GM19328 (cell line): ENCODE measurements around the gene GAB3.

ENCODE experiments used
- ATAC-seq: cut with Tn5 transposase; IDR thresholded peaks from one replicate; pipeline ENCODE4 v1.9.1; 2021; ENCODE audit warnings: mild to moderate bottlenecking, moderate library complexity; ENCODE audit not compliant: unreplicated experiment

Gene GAB3

GRCh38 chrX:154750301-154751202, at the start of gene GAB3:
GAB3 (minus strand) TSS chrX:154751077; CDS start chrX:154751025, 52 bp downstream.
- ATAC-seq, result no peak

DNA sequence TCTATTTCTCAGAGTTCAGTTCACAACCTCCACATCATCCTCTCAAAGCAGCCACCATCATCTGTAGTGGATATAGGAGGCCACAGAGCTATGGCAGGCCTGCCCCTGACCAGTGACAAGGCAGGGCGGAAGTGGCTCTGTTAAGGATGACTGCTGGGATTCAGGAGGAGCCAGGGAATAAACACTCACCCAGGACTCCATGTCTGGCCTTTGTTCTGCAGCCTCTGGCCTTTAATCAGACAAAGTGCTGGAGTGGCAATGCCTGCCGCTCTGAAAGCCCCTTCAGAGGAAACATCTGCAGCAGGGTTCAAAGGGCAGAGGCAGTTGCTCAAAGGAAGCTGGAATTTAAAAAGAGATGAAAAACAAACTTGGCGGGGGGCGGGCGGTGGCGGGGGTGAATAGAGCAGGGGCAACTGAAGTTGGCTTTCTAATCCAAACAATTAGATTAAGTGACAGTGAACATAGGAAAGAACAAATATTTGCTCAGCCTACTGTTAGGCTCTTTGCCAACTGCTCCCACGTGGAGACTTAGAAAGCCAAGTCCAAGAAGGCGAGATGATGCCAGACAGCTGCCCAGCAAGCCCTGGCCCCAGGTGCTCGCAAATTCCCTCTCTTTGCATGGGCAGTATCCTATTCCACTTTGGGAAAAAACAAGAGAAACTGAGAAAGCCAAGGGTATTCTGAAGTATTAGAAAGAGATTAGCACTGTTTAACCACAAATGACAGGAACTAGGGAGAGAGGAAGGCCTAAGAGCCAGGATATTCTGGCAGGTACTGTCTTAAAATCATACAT, 48.9 kb upstream of the GAB3 start:
- no peak for ATAC-seq

DNA sequence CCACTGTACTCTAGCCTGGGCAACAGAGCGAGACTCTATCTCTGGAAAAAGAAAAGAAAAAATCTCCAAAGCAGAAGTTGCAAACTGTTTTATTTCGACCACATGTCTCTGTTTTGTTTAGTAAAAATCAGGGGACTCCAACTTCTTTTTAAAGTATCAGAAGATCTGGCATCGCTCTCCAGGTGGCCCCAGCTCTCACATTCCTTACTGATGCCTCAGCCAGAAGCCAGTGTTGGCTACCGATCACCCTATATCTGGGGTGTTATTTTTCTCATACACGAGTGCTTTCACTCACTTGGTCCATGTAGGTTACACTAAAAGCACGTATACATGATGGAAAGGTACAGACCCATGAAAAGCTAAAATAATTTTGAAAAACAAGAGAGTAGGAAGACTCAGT, 46.1 kb upstream of the GAB3 start:
- ATAC-seq, result no peak

GRCh38 chrX:154795016-154795415, 44.1 kb upstream of the GAB3 start:
- ATAC-seq, result no peak

DNA sequence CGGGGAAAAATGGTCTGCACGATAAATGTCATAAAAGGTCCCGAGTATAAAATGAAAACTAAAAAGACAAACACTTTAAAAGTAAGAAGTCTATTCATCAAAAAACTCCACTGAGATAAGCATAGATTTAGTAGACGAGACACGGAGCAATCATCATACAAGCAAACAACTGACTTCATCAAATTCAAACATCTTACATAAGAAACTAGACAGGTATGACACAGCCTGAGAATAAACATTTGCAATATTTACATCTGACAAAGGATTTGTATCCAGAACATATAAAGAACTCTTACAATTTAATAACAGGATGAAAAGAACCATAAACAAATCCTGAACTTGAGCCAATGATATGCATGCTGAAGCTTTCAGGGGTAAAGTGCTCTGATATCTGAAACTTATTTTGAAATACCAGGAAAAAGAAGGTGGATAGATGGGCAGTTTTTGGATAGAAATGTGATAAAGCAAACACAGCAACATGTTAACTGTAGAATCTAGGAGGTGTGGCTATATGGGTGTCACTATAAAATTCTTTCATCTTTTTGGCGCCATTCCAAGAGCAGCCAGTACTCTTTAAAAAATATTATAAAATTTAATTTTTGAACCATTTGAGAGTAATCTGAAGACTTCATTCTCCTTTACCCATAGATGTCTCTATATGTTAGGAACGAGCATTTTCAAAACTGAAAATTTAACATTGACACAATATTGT, 42.4 kb upstream of the GAB3 start:
- ATAC-seq, result no peak

- ATAC-seq, result no peak
Observed at GRCh38 chrX:154791939-154792338, 41.1 kb upstream of the GAB3 start.

GRCh38 chrX:154791467-154791866, 40.6 kb upstream of the GAB3 start:
- ATAC-seq, result no peak

DNA sequence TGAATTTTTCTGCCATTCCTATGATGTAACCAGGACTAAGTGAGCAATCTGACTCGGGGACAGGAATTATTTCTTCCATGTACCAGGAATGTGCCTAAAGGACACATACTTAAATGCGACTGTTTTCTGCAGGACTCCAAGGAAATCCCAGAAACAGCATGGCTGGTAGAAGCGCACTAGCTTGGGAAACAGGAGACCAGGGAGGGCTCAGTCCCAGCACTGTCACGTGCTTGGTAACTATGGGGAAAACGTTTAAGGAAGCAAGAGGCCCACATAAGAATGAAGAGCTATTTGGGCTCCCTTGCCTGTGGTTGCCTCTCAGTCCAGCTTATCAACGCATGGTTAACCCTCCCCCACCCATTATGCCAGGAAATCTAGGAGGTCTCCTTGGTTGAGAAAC, 34.8 kb upstream of the GAB3 start:
- ATAC-seq, result no peak

- no peak for ATAC-seq
Observed at GRCh38 chrX:154784149-154784995, 33.5 kb upstream of the GAB3 start.

- no peak for ATAC-seq
Observed at GRCh38 chrX:154780968-154781367, 30.1 kb upstream of the GAB3 start.

DNA sequence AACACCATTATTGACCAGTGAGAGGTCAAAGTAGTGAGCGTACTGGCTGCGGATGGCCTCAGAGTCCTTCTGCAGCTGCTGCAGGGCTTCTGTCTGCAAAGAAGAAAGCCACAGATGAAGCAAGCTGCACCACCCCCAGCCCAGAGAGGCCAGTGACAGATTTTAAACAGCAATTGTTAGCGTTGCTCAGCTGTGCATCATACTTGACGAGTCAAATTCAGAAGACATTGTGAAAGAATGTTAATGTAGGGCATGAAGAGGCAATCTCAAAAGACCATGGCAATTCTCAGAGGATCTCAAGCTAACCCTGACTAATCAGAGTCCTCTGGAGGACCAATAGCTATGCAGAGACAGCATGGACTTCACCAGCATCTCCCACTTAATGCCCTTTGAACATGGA, 28.4 kb upstream of the GAB3 start:
- ATAC-seq, result no peak

GRCh38 chrX:154776753-154777152, 25.9 kb upstream of the GAB3 start:
- ATAC-seq, result no peak

GRCh38 chrX:154775419-154776349, 24.8 kb upstream of the GAB3 start:
- ATAC-seq, result no peak

GRCh38 chrX:154774622-154775021, 23.7 kb upstream of the GAB3 start:
- no peak for ATAC-seq

DNA sequence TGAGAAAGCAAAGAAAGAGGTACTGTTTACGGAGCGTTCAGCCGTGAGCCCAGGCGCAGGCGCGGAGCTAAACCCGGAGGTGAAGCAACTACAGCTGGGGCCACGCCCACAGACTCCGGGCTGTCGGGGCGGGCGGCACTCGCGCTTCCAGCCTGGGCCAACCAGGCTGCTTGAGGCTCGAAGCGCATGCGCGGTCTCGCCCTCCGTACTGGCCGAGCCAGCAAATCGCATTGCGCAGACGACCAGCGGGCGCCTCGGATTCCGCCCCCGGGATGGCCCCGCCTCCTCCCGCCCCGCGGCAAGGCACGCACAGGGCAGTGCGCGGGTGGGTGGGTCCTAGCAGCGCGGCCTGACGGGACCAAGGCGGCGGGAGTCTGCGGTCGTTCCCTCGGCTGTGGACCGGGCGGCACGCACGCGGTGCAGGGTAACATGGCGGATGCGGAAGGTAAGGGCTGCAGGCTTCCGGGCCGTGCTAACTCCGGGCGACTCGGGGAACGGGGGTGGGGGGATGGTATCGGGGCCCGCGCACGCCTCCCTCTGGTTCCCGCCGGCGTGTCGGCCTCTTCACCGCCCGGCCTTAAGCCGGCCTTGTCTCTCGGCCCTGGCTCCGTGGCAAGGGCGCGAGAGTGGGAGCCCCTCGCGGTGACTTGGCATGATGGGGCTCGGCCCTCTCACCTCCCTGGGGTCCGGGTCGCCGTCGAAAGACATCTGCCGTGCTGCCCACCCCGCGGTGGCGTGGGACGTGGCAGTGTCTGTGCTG, 11.8 kb upstream of the GAB3 start, which contains the start of gene DKC1:
TSS of gene DKC1 (plus strand) at position 328 of the 760 bp plus-strand sequence. CDS start at position 430, 102 bp downstream.
- peak; percentile 86 for ATAC-seq

DNA sequence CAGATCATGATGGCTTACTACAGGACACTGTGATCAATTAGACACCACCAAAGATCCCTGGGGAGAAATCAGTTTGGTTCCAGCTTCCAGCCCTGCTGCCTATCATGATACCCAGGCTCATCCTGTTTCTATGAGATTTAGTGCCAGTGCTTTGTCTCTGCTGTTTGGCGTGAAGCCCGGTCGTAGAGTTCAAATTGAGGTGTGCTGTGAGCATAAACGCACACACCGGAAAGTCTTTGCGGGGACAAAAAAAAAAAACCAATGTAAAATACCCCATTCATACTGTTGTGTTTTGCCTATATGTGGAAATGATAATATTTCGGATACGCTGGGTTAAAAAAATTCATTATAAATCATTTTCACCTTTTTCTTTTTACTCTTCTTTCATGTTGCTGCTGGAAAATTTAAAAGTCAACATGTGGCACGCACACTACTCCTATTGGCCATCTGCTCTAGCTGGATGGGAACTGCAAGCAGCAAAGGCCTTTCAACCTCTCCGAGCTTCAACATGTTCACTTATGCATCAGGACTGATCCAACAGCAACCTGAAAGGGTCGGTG, 11.2 kb upstream of the GAB3 start:
- ATAC-seq, result no peak

DNA sequence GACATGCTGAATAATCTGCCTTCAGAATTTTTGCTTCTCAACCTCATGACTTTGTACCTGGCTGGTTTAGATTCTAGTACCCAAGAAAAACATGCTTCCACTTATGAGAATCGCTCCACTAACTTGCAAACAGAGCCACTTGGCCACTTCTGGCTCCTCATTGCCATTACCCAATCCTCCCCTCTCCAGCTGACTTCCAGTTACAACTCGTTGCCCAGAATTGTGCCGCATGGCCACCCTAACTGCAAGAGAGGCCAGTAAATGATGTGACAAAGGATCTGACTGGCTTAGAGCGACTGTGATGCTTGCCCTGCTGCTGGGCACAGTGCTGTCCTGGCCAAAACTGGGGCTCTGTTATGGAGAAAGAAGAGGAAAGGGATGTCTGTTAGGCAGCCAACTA, 7.8 kb upstream of the GAB3 start:
- no peak for ATAC-seq

- no peak for ATAC-seq
Observed at GRCh38 chrX:154751669-154752271, 893 bp upstream of the GAB3 start.
